ENCODE data around the gene SMIM36.
"Not testable (repeated sequence)": the region's sequence is repeated elsewhere in the genome, so short reads cannot be mapped to it uniquely, and the experiment has no call there.

SMIM36 gene

DNA sequence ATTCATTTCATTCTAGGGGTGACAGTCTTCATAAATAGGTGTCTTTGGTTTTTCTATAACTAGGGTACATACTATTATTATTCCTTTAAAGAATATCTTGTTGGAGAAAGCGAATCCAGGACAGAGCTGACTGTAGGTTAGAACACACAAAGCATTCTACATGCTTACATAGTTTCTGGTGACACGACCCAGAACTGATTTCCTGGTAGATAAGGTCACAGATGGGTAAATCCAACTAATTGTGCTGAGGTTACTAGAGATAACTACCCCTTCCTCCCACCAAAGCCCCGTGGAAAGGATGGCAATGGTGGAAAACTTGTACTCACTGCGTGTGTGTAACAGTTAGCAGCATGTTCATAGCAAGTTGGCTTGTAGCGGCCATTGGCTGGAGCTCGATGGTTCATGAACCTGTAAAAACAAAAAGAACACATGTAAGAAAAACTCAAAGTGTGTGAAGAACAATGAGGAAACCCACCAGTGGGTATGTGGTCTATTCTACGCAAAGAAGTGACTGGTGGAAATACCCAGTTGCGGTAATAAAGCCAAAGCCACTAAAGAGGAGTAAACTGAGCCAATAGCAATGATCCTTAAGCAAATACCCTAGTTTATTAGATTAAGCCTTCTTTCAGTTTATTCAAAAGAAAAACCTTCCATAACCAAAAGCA, 97.3 kb downstream of the SMIM36 start:
- DNase-seq (ENCODE audit: low read depth): no peak

DNA sequence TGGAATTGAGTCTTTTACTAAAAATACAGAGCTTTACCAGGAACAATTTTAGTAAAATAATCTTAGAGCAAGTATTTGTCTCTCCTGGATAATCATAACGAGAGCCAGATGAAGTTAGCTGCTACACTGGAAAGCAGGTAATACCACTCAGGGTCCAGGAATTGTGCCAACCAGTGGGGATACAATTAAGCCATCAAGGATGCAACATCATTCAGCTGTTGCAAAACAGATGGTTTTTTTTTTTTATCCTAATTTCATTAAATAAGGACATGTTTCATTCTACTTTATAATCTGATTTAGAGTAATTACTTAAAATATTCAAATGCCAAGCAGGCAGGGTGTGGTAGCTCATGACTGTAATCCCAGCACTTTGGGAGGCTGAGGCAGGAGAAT, 99.8 kb downstream of the SMIM36 start:
- no peak for DNase-seq (ENCODE audit: low read depth)

DNA sequence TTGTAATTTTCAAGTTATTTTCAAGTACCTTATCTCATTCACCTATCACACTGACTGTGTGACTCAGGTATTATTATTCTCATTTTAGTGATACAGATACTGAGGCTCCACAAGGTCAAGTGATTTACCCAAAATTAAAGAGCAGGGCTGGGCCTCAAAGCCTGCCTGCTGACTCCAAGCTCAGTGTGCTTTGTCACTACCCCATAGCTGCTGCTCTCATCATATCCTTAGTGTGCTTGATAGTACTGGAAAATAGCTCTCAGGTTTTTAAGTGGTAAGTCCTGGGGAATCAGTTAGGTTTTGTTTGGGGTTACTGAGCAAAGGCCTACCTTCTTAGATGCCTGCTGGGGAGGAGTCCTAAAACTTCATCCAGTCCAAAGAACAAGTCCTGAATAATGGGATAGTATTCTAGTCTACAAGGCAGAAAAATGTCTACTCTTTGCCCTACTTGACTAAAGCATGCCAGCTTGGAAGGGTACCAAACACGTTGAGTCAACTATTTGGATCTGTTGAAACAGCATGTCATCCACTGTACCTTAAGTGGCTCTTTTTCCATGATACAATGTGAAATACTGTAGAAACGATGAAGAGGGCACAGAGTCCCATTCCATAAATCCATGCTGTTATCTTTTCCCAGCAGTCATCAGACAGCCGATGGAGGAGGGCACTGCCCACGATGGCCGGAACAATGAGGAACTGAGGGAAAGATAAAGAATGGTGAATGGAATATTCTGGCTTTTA, 100.4 kb downstream of the SMIM36 start:
- no peak for DNase-seq (ENCODE audit: low read depth)

- no peak for DNase-seq (ENCODE audit: low read depth)
Observed at GRCh38 chr17:55409030-55409800, 102.0 kb downstream of the SMIM36 start.

DNA sequence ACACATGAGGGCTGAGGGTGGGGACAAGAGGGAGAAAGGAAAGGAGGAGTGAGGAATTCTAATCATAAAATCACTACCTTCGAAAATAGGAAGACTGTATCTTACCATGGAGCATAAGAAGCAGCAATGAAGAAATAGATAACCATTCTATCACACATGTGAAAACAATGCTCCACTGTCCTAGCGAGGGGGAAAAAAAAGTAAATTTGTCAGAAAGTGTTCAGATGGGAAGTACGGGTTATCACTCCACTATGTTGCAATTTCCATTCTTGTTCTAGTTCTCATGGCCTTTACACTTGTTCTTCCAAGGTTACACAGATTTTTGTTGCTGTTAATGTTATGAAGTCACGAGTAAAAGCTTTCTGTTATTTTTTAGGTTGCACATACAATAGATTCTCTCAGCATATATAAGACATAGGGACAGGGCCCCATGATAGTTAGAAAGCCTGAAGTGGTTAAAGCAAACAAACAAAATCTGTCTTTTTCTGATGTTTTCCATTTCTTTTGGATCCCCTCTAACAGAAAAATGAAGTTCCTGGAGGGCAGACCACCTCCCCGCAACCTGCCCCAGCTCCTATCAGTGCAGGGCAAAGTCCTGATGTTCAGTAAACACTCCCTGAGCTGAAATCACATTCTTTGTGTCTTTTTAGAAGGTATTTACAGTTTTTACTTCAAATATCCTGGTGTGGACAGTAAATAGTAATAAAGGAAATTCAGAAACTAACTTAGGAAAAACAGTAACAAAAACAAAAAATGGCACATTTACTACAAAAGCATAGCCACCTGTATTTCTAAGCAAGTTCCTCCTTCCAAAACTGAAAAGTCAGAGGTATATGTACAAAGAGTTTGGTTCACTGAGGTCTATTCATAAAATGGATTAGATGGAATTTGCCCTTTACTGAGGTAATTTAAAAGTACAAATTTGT, 103.3 kb downstream of the SMIM36 start:
- DNase-seq (ENCODE audit: low read depth): no peak

GRCh38 chr17:55405600-55405999, 105.7 kb downstream of the SMIM36 start:
- no peak for DNase-seq (ENCODE audit: low read depth)

DNA sequence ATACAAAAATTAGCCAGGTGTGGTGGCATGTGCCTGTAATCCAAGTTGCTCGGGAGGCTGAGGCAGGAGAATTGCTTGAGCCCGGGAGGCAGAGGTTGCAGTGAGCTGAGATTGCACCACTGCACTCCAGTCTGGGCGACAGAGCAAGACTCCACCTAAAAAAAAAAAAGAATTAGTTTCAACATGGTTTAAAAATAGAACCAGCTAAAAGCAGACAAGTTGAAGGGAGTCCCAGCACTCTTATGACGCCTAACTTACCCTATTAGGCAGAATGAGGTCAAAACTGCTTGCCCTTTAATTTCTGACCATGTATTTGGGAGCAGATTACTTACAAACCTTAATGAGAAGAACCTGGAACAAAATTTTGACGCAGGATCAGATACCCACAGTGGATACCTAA, 107.1 kb downstream of the SMIM36 start:
- DNase-seq (ENCODE audit: low read depth): not testable (repeated sequence)

DNA sequence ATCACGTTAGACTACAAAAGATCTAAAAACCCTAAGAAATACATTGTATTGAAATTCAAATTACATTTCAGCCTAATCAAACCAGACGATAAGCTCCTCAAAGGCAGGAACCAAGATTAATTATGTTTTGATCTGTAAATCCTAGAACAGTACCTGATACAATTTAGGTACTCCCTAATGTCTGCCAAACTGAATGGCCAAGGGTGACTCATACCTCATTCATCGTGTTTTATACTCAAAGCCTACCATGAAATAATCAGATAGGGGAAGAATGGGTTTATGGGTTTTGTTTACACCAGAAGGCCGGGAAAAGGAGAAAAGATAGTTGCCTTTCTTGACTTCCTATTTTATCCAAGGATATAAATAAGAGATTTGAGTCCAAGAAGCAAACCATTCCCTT, 108.9 kb downstream of the SMIM36 start:
- DNase-seq (ENCODE audit: low read depth): no peak
